Left renal pelvis (tissue), 4 donors: Measurements from ENCODE around the gene C11orf54. TPM values are rescaled to one million over a fixed set of nuclear protein-coding genes. Genes with fewer than 3 reads are reported as not detected.
"Not testable (repeated sequence)": the region's sequence is repeated elsewhere in the genome, so short reads cannot be mapped to it uniquely, and the experiment has no call there.

Experiments used
- DNase-seq, 4 donors: peaks; one replicate each; pipeline ENCODE4 v3.0.0-alpha.2; 2013; ENCODE audit warnings: low read depth in 4 of 4, low spot score in 3 of 4
- polyA plus RNA-seq, 4 donors: library from polyadenylated mRNA; unstranded; fragments of 120-200 nt; gene quantifications; one replicate each; pipeline ENCODE4 v1.2.1, GENCODE V29; 2013; ENCODE audit not compliant: insufficient read length in 4 of 4

C11orf54 gene
- polyA plus RNA-seq, 4 donors: 44.3 to 224 (median 177) TPM

DNA sequence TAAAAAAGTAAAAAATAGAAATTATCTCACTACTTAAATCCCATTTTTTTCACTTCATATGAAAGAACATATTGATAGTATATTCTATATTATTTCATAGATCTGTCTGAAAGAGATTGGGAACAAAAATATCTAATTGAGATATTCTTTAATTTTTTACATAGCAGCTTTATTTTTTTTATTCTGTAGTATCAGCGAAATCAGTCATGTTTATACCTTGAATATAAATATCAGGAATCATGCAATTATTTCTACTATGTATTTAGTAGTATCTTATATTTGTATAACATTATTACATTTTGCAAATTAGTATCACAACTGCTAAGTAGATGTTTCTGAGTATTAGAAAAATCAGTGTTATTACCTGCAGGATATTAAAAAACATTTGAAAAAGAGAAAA lies 20.4 kb downstream of the C11orf54 start:
- DNase-seq: no peak

DNA sequence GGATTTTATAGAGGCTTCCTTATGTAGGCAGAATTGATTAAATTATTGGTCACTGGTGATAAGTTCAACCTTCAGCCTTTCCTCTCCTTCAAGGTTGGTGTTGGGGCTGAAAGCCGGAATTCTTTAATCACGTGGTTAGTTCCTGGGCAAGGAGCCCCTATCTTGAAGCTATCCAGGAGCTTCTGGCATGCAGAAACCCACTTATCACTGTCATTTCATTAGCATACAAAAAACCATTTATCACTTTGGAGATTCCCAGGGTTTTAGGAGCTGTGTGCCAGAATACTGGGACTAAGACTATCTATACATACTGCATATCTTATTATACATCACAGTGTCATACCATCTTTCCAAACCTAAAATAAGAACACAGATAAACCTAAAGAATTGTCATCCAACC lies 24.1 kb downstream of the C11orf54 start:
- no peak for DNase-seq

DNA sequence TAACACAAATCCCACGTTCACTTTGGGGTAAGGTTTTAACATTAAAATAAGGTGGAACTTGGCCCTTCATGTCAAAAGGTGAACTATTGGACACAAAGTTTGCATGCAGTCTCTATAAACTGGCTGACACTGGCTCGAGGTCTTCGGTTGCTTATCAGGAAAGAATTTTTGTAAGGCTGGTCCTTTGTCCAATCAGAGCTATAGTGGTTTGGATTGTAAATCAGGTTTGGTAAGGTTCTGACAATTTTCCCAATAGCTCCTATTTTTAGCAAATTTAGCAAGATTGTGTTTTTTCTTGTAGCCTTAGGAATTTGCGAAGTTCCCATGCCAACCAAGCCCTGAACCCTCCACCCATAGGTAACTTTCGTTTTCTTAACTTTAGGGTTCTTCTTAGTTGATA lies 25.0 kb downstream of the C11orf54 start:
- DNase-seq: no peak

DNA sequence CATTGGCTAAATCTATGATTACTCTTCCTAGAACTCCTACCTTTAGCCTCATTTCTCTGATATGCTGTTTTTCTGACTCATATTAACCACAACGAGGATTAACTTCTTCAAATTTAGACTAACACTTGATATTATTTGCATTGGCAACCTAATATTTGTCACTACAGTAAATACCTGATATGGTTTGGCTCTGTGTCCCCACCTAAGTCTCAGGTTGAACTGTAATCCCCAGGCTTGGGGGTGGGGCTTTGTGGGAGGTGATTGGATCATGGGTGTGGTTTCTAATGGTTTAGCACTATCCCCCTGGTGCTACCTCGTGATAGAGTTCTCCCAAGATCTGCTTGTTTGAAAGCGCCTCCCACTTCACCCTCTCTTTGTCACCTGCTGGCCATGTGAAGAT lies 25.5 kb downstream of the C11orf54 start:
- DNase-seq: no peak

DNA sequence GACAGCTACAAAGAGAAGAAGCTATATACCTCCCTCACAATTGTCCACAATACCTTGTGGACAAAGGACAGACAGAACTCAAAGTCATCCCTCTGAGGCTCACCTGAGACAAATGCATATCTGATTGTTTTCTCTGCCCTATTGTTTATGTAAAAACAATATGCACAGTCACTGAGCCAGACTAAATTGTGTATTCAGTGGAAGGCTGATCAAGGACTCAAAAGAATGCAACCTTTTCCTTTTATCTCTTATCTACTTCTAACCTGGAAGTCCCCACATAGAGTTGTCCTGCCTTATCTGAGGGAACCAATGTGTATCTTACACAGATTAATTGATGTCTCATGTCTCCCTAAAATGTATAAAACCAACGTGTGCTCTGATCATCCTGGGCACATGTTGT lies 28.7 kb downstream of the C11orf54 start:
- no peak for DNase-seq

DNA sequence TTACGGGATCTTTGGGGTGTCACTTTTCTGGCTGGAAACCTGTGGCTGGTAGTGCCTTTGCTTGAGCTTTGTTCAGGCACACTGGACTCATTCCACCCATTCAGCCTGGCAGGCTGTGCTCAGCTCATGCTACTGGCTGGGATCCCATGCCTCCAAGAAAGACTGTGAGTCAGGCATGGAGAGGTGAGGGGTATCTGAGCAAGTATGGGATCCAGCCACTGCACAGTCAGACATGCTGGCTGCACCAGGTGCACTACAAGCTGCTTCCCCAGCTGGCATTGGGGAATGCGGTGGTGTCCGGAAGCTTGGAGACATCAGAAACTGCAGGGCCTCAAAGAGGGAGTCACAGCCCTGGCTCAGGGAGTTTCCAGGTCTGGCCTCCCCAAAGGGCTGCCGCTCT lies 30.7 kb downstream of the C11orf54 start:
- DNase-seq: no peak

DNA sequence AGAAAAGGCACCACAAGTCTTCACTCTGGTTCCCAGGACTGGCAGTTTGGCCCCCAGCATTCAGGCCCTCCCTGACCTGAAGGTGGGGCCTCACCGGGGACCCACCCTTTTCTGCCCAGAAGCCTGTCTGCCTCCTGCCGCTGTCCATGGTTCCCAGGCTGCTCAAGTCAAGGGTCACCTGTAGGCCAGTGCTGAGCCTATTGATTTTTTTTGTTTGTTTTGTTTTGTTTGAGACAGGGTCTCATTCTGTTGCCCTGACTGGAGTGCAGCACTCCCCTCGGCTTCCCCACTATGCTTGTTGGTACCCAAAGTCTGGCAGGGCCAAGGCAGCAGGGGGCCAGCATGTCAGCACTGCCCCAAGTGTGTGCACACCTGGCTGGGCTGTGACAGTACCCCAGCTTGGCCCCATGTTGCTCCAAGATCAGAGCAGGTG lies 31.6 kb downstream of the C11orf54 start:
- DNase-seq: no peak

DNA sequence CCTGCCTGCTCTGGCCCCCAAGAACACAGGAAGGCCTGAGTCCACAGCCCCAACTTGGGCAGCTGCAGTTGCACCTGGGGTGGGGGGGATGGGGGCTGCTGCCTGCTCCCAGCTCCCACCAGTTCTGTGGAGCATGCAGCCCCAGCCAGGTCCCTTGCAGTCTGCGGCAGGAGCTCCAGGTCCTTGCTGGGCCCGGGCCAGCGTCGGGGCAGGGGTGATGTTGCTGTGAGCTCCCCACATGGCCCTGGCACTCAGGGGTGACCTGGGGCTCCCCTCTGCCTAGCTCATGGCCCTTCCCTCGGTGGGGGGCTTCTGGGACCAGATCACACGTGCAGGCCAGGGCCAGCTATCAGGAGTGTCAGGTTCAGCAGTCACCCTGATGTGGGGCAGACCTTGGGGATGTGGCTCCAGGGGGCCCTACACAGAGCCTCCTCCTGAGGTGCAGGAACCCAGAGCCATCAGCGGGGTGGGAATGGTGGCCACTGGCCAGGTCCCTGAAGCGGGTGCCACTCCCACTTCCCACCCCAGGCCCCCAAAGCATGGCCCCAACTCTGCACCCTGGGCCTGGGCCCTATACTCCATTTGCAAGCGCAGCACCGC lies 32.2 kb downstream of the C11orf54 start:
- no peak for DNase-seq

DNA sequence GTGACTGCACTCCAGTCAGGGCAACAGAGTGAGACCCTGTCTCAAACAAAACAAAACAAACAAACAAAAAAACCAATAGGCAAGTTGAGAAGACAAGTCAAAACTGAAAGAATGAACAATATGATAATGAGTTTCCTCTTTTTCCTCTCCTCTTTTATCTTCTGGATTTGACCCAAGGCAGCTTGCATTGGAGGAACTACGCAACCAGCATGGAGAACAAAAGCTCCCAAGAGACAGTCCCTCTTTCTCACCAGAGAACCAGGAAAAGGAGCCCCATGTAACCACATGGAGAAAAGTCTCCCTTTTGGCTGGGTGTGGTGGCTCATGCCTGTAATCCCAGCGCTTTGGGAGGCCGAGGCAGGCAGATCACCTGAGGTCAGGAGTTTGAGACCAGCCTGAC lies 33.1 kb downstream of the C11orf54 start:
- DNase-seq: not testable (repeated sequence)

DNA sequence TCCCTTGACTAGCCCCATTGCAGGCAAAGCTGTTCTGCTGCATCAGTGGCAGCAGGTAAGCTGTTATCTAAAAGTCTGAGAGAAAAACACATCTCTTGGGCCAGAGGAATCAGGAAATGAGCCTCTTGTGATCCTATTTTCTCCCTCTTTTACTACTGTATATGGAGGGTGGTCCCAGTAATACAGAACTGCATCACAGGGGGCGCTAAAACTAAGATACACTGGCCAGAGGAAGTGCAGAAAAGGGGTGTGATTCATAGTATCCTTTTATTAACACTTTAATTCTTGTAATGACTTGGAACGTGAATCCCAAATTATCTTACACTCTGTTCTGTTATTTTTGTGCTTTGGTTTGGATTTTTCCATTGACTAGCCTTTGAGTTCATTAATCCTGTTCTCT lies 33.8 kb downstream of the C11orf54 start:
- no peak for DNase-seq

DNA sequence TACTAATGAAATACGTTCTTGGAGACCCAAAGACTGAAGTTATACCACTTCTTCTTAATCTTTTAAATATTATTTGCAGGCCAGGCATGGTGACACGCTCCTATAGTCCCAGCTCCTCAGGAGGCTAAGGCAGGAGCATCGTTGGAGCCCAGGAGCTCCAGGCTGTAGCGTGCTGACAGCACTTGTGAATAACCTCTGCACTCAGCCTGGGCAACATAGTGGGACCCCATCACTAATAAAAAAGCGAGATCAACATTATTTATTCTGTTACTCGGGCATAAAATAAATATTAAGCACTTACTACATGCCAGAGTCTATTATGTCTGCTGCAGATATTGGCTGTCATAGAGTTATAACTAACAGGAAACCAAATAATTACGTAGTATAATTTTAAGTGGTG lies 41.9 kb downstream of the C11orf54 start:
- DNase-seq: no peak

DNA sequence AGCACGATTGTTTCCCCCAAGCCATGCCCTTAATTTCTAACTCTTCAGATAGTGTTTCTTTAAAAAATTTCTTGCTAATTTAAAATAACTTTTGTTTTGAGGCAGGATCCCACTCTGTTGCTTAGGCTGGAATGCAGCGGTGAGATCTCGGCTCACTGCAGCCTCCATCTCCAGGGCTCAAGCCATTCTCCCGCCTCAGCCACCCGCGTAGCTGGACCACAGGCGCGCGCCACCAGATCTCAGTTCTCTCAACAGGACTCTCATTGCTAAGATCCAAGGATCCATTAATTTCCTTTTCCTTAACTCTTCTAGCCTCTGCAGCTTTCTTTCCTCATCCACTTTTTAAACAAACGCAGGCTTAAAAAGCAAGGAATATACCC lies 42.3 kb downstream of the C11orf54 start:
- no peak for DNase-seq

DNA sequence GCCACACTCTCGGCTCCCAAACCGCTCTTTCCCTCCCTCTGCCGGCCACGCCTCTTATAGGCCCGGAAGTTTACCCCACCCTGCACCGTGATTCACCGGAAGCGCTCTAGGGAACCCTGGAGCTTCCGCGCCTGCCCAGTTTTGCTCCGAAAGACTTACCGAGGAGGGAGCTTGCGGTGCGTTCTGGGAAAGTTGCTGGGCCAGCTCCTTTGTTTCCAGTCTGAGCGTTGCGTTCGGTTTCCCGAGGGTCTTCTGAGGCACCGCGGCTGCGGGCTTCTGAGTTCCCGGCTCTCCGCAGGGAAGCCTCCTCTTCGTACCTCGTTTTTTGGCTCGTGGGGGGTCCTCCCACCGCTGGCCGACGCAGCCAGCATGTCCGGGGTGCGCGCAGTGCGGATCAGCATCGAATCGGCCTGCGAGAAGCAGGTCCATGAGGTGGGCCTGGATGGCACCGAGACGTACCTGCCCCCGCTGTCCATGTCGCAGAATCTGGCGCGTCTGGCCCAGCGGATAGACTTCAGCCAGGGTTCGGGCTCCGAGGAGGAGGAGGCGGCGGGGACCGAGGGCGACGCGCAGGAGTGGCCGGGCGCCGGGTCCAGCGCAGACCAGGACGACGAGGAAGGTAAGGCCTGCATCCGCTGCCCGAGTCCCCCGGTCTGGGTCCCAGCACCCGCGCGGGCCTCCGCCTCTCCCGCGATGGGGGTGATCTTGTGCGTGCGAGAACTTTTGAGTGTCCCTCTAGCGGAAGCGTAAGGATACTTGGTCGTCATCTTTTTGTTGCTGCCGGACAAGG lies 42.9 kb downstream of the C11orf54 start, which contains the start of gene MED17:
MED17 (plus strand) TSS at position 138 of the 790 bp plus-strand sequence; CDS start at position 370, 232 bp downstream.
- DNase-seq: peak; percentile 87 to 92 (median 88)

DNA sequence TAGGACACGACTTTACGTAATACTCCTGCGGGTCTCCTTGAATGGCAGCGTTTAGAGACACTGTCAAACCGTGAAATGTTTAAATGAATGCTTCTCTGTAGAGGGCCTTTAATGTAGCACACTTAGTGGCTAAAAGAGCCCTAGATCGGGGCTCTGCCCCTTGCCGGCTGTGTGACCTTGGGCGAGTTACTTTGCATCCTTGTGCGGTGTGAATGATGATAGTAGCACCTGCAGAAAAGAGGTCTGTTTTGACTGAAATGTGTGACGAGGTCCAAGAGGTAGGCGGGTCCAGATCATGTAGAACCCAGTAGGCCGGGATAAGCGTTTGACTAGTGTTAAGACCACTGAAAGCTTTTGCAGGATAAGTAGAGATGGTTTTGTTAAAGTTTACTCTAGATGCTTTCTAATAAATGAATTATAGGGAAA lies 43.5 kb downstream of the C11orf54 start:
- peak; percentile 6 to 14 (median 10) for DNase-seq

DNA sequence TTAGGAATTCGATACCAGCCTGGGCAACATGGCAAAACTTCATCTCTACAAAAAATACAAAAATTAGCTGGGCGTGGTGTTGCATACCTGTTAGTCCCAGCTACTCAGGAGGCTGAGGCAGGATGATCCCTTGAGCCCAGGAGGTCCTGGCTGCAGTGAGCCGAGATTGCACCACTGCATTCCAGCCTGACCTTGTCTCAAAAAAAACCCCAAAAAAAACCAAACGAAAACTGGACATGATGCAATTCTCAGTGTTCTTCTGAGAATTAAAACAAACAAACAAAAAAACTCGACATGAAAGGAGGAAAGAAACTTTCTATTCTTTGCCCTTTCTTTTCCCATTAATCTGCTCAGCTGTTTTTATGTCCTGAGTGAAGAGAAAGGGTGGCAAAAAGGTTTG lies 50.0 kb downstream of the C11orf54 start:
- DNase-seq: no peak

DNA sequence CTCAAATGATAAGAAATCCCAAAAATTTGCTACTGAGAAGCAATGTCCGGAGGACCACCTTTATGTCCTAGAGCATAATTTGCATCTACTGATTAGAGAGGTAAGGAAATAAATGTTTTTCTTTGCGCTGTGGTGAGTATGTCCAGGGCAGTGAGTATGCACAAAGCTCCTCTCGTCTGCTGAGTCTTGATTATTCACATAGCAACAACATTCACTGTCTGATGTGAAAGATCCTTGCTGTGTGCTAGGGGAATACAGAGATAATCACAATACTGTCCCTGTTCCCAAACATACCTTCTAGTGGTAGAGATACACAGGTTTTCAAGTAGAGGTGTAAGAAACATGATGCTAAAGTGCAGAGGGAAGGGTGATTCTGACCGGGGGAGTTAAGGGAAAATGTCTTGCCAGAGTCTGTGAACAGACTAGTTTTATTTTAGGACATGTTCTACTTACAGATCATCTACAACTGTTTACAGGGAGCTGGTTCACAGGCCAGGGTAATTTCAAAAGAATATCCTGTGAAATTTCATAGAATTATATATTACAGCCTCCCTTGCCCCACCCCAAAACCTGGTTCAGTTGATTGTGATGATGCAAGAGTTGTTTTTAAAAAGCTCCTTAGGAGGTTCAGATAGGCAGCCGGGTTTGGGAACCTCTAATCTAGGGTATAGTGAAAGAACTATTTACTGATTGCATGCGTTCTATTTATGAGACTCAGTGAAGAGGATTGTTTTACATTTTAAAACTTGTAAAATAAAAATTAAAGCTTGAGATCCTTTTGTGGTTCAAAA lies 55.2 kb downstream of the C11orf54 start:
- DNase-seq: no peak

DNA sequence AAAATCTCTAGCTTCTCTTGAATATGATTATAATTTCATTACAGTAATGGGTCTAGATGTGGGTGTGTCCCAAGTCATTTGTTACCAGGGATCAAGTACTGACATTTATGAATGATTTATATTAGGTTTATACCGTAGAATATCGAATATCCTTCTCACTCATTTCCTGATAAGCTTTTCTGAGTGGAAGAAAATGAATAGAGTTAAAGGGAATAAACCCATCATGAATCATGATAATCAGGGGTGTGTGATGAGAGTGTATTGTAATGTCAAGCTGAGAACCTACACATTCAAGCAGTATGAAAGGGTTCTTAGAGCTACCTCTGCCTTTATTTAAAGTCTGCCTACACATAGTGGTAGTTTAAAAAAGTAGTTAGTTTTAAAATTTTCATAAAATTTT lies 59.9 kb downstream of the C11orf54 start:
- no peak for DNase-seq

DNA sequence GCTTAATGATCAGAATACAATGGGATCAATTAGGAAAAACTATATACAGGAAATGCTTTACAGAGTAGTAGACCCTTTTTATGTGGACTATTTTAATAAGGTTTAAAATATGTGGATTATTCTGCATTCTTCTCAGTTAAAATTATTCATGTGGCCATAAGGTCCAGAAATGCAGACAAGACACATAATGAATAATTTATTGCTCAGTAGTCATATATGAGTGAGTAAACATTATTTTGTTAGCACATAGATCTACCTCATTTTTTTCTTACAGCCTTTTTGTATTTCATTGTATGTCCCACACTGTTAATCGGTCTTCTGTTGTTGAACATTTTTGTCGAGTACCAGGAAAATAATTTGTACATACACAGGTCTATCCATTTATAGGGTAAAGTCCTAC lies 63.4 kb downstream of the C11orf54 start:
- DNase-seq: no peak

DNA sequence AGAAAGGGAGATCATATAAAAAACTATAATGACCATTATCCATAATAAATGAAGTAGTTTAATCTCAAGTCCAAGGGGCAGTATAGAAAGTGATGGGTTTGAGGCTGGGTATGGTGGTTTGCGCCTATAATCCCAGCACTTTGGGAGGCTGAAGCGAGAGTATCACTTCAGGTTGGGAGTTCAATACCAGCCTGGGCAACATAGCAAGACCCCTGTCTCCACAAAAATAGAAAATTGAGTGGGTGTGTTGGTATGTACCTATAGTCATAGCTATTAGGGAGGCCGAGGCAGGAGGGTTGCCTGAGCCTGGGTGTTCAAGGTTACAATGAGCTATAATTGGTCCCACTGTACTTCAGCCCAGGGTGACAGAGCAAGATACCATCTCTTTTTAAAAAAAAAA lies 66.5 kb downstream of the C11orf54 start:
- no peak for DNase-seq

DNA sequence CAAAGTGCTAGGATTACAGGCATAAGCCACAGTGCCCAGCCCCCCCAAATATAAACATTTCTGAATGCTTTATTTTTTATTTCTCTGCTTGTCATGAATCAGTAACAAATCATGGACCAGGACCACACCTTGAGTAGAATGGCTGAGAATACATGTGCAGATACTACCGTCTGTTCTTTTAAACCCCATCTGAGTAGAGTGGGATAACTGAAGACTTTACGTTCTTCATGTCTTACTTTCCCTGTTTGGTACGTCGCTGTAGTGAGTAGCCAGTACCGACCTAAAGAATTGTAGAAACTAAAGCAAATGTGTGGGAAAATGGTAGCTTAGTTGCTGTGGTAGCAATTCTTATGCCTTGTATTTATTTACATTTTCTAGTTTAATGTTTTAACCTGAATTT lies 72.5 kb downstream of the C11orf54 start:
- DNase-seq: no peak
